Measurements from ENCODE around the gene HDAC4. TPM values are rescaled to one million over a fixed set of nuclear protein-coding genes. Genes with fewer than 3 reads are reported as not detected.

Gene HDAC4
- total and polyA plus RNA-seq, 4 donors = 2.9 to 37.2 (median 4.4) TPM

DNA sequence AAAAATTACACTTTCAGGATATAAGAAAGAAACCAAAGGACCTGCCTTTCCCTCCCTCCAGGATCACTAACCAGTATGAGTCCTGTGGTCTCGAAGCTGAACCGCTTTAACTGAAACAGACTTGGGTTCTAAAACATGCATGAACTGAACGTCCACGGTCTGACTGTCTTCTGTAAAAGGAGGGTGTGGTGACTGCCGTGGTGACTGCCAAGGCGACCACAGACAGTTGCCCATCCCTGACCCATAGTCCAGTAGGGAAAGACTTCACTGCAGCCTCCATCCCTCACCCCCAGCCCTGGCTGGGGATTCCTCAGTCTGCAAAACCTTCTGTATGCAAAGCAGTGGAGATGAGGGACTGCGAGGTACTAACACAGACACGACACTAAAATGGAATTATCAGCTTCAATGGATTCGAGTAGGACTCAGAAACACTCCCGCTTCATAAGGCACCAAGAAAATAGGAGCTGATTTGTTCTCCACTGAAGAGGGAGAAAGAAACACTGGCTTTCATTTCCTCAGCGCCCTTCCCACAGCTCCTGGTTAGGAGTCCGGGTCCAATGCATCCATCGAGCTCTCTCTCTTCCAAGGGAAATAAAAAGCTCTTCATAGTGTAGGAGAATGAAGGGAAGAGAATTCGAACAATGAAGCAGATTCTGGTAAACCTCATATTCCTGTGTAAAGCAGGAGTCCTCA, 197.2 kb downstream of the HDAC4 start:
- H3K9ac ChIP-seq (ENCODE audit: low read depth in 1 of 2, low read length in 2 of 2) = no peak overlapping the region
- H3K4me1 ChIP-seq (ENCODE audit: control insufficient read depth in 4 of 4, insufficient read depth in 4 of 4, low read length in 3 of 4) = no peaks in the 10 kb centered on the region
- no peak for DNase-seq (ENCODE audit: low spot score)
- H3K4me3 ChIP-seq (ENCODE audit: low read depth in 1 of 3, low read length in 3 of 3) = no peak overlapping the region
- H3K27me3 ChIP-seq (ENCODE audit: control insufficient read depth in 4 of 4, insufficient read depth in 4 of 4, low read length in 3 of 4) = no peaks in the 10 kb centered on the region
- WGBS = 94% methylated on average over 14 of the region's 14 CpGs
- no peaks in the 10 kb centered on the region for H3K9me3 ChIP-seq (ENCODE audit: control insufficient read depth in 4 of 4, low read length in 3 of 4)
- TF ChIP-seq SP1 (IDR thresholded peaks at IDR 0.05) (no peak), GABPA (IDR thresholded peaks at IDR 0.05 in 1 of 2, conservative IDR thresholded peaks at IDR 0.05 in 1 of 2) (no peak), RXRA (IDR thresholded peaks at IDR 0.05) (no peak), TAF1 (conservative IDR thresholded peaks at IDR 0.05) (no peak), FOXA2 (IDR thresholded peaks at IDR 0.05) (no peak), EGR1 (IDR thresholded peaks at IDR 0.05; ENCODE audit: low read depth in 2 of 2) (no peak), NR2F2 (IDR thresholded peaks at IDR 0.05) (no peak), HNF4A (conservative IDR thresholded peaks at IDR 0.05) (no peak), RAD21 (IDR thresholded peaks at IDR 0.05) (no peak)
- TF ChIP-seq, protein P1, sequence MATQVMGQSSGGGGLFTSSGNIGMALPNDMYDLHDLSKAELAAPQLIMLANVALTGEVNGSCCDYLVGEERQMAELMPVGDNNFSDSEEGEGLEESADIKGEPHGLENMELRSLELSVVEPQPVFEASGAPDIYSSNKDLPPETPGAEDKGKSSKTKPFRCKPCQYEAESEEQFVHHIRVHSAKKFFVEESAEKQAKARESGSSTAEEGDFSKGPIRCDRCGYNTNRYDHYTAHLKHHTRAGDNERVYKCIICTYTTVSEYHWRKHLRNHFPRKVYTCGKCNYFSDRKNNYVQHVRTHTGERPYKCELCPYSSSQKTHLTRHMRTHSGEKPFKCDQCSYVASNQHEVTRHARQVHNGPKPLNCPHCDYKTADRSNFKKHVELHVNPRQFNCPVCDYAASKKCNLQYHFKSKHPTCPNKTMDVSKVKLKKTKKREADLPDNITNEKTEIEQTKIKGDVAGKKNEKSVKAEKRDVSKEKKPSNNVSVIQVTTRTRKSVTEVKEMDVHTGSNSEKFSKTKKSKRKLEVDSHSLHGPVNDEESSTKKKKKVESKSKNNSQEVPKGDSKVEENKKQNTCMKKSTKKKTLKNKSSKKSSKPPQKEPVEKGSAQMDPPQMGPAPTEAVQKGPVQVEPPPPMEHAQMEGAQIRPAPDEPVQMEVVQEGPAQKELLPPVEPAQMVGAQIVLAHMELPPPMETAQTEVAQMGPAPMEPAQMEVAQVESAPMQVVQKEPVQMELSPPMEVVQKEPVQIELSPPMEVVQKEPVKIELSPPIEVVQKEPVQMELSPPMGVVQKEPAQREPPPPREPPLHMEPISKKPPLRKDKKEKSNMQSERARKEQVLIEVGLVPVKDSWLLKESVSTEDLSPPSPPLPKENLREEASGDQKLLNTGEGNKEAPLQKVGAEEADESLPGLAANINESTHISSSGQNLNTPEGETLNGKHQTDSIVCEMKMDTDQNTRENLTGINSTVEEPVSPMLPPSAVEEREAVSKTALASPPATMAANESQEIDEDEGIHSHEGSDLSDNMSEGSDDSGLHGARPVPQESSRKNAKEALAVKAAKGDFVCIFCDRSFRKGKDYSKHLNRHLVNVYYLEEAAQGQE (IDR thresholded peaks at IDR 0.05) = no peak
- TF ChIP-seq, protein P2, sequence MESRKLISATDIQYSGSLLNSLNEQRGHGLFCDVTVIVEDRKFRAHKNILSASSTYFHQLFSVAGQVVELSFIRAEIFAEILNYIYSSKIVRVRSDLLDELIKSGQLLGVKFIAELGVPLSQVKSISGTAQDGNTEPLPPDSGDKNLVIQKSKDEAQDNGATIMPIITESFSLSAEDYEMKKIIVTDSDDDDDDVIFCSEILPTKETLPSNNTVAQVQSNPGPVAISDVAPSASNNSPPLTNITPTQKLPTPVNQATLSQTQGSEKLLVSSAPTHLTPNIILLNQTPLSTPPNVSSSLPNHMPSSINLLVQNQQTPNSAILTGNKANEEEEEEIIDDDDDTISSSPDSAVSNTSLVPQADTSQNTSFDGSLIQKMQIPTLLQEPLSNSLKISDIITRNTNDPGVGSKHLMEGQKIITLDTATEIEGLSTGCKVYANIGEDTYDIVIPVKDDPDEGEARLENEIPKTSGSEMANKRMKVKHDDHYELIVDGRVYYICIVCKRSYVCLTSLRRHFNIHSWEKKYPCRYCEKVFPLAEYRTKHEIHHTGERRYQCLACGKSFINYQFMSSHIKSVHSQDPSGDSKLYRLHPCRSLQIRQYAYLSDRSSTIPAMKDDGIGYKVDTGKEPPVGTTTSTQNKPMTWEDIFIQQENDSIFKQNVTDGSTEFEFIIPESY (IDR thresholded peaks at IDR 0.05) = no peak
- TF ChIP-seq, protein P3, sequence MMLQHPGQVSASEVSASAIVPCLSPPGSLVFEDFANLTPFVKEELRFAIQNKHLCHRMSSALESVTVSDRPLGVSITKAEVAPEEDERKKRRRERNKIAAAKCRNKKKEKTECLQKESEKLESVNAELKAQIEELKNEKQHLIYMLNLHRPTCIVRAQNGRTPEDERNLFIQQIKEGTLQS (IDR thresholded peaks at IDR 0.05) = no peak
- TF ChIP-seq, protein P4, sequence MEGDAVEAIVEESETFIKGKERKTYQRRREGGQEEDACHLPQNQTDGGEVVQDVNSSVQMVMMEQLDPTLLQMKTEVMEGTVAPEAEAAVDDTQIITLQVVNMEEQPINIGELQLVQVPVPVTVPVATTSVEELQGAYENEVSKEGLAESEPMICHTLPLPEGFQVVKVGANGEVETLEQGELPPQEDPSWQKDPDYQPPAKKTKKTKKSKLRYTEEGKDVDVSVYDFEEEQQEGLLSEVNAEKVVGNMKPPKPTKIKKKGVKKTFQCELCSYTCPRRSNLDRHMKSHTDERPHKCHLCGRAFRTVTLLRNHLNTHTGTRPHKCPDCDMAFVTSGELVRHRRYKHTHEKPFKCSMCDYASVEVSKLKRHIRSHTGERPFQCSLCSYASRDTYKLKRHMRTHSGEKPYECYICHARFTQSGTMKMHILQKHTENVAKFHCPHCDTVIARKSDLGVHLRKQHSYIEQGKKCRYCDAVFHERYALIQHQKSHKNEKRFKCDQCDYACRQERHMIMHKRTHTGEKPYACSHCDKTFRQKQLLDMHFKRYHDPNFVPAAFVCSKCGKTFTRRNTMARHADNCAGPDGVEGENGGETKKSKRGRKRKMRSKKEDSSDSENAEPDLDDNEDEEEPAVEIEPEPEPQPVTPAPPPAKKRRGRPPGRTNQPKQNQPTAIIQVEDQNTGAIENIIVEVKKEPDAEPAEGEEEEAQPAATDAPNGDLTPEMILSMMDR (IDR thresholded peaks at IDR 0.05; ENCODE audit: low read depth, low read length, missing input control) = no peak
- H3K27ac ChIP-seq (ENCODE audit: low read depth in 1 of 2, low read length in 2 of 2) = no peak overlapping the region
- peaks cover 0 to 3% (median 0%) of the 10 kb centered on the region in 4 donors for H3K36me3 ChIP-seq (ENCODE audit: control insufficient read depth in 4 of 4, insufficient read depth in 3 of 4, low read depth in 1 of 4, low read length in 3 of 4)

DNA sequence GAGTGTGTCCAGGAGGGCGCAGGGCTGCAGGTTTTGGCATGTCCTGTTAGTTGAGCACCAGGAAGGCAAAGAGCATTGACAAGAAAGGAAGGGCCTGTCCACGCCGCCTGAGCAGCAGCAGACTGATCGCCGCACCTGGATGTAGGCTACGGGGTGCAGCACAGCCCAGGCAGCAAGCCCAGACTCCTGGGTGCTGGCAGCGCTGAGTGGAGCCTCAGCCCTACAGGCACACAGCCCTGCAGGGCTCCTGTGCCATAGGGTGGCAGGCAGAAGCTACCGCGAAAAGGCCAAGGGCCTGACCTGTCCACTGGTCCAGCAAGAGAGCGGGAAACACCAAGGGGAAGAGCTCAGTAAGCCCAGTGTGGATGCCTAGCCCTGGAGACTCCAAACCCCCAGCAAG, 198.0 kb downstream of the HDAC4 start:
- Histone ChIP-seq H3K4me3 (ENCODE audit: low read depth in 1 of 3, low read length in 3 of 3) (no peak overlapping the region), H3K27me3 (ENCODE audit: control insufficient read depth in 4 of 4, insufficient read depth in 4 of 4, low read length in 3 of 4) (no peaks in the 10 kb centered on the region), H3K27ac (ENCODE audit: low read depth in 1 of 2, low read length in 2 of 2) (no peak overlapping the region), H3K36me3 (ENCODE audit: control insufficient read depth in 4 of 4, insufficient read depth in 3 of 4, low read depth in 1 of 4, low read length in 3 of 4) (peaks cover 0 to 5% (median 2%) of the 10 kb centered on the region in 4 donors), H3K4me1 (ENCODE audit: control insufficient read depth in 4 of 4, insufficient read depth in 4 of 4, low read length in 3 of 4) (no peaks in the 10 kb centered on the region), H3K9ac (ENCODE audit: low read depth in 1 of 2, low read length in 2 of 2) (no peak overlapping the region), H3K9me3 (ENCODE audit: control insufficient read depth in 4 of 4, low read length in 3 of 4) (no peaks in the 10 kb centered on the region)
- TF ChIP-seq RAD21 (IDR thresholded peaks at IDR 0.05) (no peak), EGR1 (IDR thresholded peaks at IDR 0.05; ENCODE audit: low read depth in 2 of 2) (no peak), FOXA1 (IDR thresholded peaks at IDR 0.05) (no peak)
- TF ChIP-seq, protein P5, sequence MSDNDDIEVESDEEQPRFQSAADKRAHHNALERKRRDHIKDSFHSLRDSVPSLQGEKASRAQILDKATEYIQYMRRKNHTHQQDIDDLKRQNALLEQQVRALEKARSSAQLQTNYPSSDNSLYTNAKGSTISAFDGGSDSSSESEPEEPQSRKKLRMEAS (IDR thresholded peaks at IDR 0.05) = no peak
- 97% methylated on average over 10 of the region's 10 CpGs for WGBS
- no peak for DNase-seq (ENCODE audit: low spot score)
